Activated gamma-delta T cell treated with Interleukin-2 at 50 U/mL for 16 hours (primary cell): ENCODE data around the gene VPS9D1.
A peak's percentile ranks its signal among the peaks of the same experiment; 100 is the strongest.

Source experiments
- DNase-seq: peaks from one replicate; pipeline ENCODE4 v3.0.0-alpha.2; 2020

The VPS9D1 gene

GRCh38 chr16:89720813-89721545 is at the start of gene VPS9D1, which contains the start of gene ZNF276:
TSS of gene VPS9D1 (minus strand) at chr16:89720898. CDS start at chr16:89720861, 37 bp downstream.
TSS of gene ZNF276 (plus strand) at chr16:89721537. CDS start at chr16:89721641, 104 bp downstream.
- peak; percentile 85 for DNase-seq

GRCh38 chr16:89770367-89770766 is 49.7 kb upstream of the VPS9D1 start:
- DNase-seq: no peak

GRCh38 chr16:89765292-89765830 is 44.7 kb upstream of the VPS9D1 start:
- no peak for DNase-seq

- peak; percentile 29 for DNase-seq
Measured at GRCh38 chr16:89764711-89765201, 44.1 kb upstream of the VPS9D1 start.

GRCh38 chr16:89761304-89761922 is 40.7 kb upstream of the VPS9D1 start:
- no peak for DNase-seq

- DNase-seq: no peak
Measured at GRCh38 chr16:89759746-89760340, 39.1 kb upstream of the VPS9D1 start.

- DNase-seq: no peak
Measured at GRCh38 chr16:89749637-89750036, 28.9 kb upstream of the VPS9D1 start.

- DNase-seq: no peak
Measured at GRCh38 chr16:89748921-89749320, 28.2 kb upstream of the VPS9D1 start.

GRCh38 chr16:89748076-89748475 is 27.4 kb upstream of the VPS9D1 start:
- DNase-seq: no peak

GRCh38 chr16:89746043-89746442 is 25.3 kb upstream of the VPS9D1 start:
- no peak for DNase-seq

GRCh38 chr16:89744813-89745212 is 24.1 kb upstream of the VPS9D1 start:
- DNase-seq: no peak

GRCh38 chr16:89742948-89743347 is 22.2 kb upstream of the VPS9D1 start:
- DNase-seq: no peak

- DNase-seq: no peak
Measured at GRCh38 chr16:89741342-89742014, 20.8 kb upstream of the VPS9D1 start.

- no peak for DNase-seq
Measured at GRCh38 chr16:89739383-89739782, 18.7 kb upstream of the VPS9D1 start.

GRCh38 chr16:89738538-89739317 is 18.0 kb upstream of the VPS9D1 start:
- DNase-seq: no peak

- no peak for DNase-seq
Measured at GRCh38 chr16:89738072-89738377, 17.3 kb upstream of the VPS9D1 start.

GRCh38 chr16:89737341-89738071 is 16.8 kb upstream of the VPS9D1 start:
- DNase-seq: peak; percentile 29

- no peak for DNase-seq
Measured at GRCh38 chr16:89736554-89736953, 15.9 kb upstream of the VPS9D1 start.

- DNase-seq: no peak
Measured at GRCh38 chr16:89733792-89734191, 13.1 kb upstream of the VPS9D1 start.

GRCh38 chr16:89733322-89733721 is 12.6 kb upstream of the VPS9D1 start:
- DNase-seq: no peak

GRCh38 chr16:89732918-89733242 is 12.2 kb upstream of the VPS9D1 start:
- DNase-seq: no peak
